Stimulated activated CD4-positive, alpha-beta T cell treated with anti-CD3 and anti-CD28 coated beads, Interleukin-4, amount 100 ng/mL, for 4 hours (primary cell): ENCODE measurements around the gene TARBP1.
"Not testable (repeated sequence)": the region's sequence is repeated elsewhere in the genome, so short reads cannot be mapped to it uniquely, and the experiment has no call there.

Experiments
- DNase-seq, 2 experiments: peaks; one replicate each; pipeline ENCODE4 v3.0.0-alpha.2; 2020

Gene TARBP1

DNA sequence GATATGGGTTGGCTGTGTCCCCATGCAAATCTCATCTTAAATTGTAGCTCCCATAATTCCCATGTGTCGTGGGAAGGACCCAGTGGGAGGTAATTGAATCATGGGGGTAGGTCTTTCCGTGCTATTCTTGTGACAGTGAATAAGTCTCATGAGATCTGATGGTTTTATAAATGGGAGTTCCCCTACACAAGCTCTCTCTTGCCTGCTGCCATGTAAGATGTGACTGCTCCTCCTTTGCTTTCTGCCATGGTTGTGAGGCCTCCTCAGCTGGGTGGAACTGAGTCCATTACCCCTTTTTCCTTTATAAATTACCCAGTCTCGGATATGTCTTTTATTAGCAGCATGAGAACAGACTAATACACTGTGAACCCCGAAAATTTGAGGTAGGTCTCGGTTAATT, 25.3 kb upstream of the TARBP1 start:
- not testable (repeated sequence) for DNase-seq

DNA sequence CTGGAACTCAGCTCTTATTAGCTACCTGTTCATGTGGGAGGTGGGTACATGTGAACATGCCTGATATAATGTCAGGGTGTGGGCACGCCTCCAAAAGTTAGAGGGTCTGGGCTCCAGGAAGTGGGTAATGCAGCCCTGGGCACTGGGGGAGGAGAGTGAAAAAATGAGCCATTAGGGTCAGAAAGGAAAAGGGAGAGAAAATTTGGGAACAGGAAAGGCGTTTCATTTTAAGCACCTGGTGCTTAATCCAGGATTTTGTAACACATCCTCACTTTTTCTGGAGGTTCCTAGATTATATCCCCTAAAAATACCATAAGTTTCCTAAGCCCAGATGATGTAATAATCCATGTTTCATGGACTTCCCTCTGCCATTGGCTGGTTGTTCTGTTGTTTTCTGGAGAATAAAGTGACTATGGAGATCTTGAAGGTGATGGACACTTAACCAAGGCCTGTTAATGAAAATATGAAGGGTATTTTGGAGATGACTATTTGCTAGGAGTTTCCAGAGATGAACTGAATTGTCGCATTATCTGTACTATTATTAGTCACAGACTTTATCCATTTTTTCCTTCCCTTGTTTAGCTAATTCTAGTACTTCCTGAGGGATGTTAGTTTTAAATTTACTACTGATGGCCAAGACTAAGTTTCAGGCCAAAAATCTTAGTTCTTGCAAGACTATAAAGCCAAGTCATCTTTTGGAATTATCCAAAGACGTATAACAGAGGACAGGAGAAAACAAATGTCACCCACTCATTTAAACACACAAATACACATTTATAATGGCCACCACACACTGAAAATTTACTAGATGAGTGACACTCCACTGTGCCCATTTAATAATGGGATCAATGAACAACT, 24.4 kb upstream of the TARBP1 start:
- no peak for DNase-seq

DNA sequence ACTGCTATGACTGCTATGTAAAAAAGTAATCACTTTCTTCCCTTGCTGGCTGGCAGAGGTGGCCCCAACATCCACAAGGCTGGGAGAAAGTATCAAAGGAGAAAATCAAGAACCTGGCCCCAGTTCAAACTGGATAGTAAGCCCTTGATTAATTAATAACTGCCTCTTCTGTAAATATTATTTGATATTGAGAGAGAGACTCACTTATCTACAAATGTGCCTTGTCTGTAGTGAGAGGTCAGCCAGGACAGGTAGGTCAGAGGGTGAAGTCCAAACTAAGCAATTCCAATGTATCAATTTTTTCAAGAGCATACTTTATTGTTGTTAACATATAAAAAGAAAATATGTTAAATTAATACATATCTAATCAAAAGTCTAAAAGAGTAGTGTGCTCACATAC, 23.8 kb upstream of the TARBP1 start:
- no peak for DNase-seq

GRCh38 chr1:234500269-234500668, 21.3 kb upstream of the TARBP1 start:
- DNase-seq, result no peak

DNA sequence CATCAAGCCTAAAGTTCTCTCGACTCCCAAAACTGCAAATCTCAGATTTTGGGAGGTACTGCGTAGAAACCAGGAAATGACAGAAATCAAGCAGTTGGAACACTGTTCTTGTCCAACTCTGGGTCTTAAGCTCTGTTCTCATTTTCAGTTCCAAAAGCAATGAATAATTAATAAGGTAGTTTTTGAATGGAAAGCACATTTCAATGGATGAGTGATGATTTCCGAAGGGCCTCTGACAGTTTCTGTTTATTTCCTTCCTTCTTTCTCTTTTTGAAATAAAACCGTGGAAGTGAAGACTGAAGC, 20.9 kb upstream of the TARBP1 start:
- no peak for DNase-seq

GRCh38 chr1:234499119-234499942, 20.4 kb upstream of the TARBP1 start:
- peak; percentile 72 to 87 for DNase-seq

- no peak for DNase-seq
Measured at GRCh38 chr1:234498448-234499118, 19.6 kb upstream of the TARBP1 start.

GRCh38 chr1:234497589-234497988, 18.6 kb upstream of the TARBP1 start:
- DNase-seq, result no peak

DNA sequence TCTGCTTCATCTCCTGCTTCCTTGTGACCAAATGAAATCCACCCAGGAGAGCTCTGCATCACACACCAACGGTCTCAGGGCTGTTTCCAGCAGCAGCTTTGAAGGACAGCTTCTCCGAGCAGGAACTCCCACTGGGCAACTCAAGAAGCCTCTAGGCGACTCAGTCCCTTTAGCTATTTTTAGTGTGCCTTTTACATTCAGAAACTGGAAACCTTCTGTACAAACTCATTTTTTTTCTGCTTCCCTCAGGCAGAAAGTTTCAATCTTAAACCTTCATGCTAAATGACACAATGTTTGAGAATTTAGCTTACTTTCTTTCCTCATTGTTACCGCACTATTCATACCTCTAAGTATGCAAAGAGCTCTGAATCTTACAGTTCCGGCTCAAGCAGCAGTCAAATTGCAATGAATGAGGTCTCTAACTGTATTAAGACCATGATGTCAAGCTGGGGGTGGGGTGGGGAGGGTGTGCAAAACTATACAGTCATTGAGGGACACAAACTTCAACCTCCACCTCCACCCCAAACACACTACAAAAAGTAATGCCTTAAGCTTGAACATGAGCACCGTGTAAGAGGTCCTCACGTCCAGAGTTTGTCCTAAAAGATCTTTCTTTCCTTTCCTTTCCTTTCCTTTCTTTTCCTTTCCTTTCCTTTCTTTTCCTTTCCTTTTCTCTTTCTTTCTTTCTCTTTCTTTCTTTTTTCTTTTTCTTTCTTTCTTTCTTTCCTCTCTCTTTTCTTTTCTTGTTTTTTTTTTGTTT, 16.4 kb upstream of the TARBP1 start:
- DNase-seq, result no peak

DNA sequence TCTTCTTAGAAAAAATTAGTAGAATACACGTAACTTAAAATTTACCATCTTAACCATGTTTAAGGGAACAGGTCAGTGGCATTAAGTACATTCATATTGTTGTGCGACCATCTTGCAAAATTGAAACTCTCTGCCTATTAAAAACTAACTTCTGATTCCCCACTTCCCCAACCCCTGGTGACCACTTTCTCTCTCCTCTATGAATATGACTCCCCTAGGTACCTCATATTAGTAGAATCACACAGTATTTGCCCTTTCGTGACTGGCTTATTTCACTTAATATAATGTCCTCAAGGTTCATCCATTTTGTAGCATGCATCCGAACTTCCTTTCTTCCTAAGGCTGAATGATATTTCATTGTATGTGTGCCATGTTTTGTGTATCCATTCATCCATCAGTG, 15.1 kb upstream of the TARBP1 start:
- DNase-seq, result no peak

DNA sequence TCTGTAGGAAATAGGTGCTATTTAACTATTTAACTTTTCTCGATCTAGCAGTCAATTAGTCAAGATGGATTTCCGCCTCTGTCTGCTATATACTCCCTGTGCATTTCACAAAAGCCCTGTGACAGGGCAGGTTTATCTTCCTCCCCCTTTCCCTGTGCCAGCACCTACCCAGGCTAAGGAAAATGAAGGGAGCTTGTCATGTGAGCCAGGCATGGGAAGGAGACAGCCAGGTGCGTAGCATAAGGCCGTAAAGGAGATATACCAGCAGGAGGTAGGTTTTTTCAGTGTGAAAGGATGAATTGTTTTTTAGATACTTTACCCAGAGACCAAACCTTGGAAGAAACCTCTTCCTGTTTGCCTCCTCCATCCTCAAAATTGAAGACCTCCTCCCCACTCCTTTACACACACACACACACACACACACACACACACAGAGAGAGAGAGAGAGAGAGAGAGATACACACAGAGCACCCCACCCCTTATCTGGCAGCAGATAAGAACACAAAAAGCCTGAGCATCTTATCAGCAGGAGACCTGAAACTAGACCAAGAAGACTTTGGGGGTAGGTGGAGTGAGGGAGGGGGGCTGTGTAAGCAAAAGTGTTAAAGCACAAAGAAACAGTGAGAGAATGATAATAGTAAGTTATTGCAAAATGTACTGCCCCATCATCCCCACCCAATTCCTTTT, 12.0 kb upstream of the TARBP1 start:
- no peak for DNase-seq

DNA sequence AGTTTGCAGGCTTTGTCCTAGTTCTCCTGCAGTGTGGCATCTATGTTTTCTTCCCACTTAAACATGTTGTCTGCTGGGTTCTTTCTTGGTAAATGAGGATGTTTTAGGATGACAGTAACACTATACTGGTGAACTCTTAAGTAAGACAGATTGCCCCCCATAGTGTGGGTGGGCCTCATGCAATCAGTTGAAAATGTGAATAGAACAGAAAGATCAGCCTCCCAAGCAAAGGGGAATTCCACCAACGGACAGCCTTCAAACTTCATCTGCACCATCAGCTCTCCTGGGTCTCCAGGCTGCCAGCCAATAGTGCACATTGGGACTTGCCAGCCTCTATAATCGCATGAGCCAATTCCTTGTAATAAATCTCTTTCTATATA, 10.7 kb upstream of the TARBP1 start:
- DNase-seq, result no peak

DNA sequence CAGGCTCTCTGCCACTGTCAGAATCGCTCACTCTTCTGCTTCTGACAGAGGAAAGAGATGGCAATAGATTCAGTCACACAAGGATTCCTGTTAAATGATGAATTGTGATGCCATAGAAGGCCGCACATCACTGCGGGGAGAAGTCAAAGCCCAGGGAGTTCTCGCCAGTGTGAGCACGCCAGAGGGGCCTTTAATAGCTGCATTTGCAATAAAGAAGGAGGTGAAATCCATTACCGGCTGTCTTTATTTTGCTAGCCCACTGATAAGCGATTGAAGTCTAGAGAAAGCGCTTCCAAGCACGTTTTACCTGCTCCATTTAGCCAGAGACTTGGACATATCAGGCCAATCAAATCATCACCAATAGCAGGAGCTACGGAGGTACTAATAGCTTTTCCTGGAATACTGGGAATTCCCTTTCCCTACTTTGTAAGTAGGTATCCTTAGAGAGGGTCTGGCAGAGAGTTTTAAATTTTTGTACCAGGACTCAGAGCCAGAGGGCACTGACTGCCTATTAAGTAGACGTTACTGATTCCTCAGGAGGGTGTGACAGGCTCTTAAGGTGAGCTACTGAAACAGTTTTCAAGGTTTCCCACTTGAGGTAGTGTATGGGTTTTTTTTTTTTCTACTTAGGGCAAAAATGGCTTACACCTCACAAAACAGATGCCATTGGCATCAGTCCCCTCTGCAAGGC, 10.2 kb upstream of the TARBP1 start:
- DNase-seq, result no peak

DNA sequence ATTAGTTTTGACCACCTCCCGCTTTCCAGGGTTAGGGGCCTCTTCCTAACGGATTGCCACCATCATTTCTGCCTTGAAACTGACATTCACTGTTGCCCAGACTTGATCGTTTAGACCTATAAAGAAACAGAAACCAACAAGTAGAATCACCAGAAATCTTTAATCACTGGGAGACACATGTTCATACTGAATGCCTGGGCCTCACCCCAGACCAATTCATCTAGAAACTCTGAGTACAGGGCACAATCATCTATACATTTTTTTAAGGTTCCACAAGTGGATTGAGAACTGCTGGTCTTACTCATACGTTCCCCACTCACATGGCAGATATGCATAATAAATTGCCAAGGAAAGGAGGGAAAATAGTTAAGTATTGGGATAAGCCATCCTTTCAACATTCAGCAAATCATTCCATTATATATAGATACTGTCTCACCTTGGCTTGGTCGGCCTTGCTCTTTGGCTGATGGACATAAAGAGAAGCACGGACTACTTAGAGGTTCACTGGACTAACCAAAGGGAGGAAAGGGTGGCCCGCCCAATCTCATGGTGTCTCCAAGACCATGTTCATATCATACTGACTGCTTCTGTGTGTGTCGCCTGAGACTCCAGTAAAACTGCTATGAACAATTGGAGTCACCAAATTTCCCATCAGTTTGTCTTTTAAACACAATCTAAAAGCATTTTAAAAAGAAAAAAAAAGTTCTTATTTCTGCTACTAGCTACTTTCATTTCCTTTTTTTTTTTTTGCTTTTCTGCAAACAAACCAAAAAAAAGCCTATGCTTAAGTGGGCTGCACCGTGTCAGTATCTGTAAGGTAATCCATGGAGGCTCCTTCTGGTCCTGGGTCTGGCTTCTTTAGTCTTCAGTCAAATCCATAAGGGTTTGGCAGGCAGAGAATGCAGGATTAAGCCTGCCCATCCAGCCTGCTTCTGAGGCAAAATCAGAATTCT, 9.4 kb upstream of the TARBP1 start:
- DNase-seq, result no peak

- peak in 1 of 2 experiments; percentile 5 for DNase-seq
Measured at GRCh38 chr1:234486858-234487840, 8.2 kb upstream of the TARBP1 start.

DNA sequence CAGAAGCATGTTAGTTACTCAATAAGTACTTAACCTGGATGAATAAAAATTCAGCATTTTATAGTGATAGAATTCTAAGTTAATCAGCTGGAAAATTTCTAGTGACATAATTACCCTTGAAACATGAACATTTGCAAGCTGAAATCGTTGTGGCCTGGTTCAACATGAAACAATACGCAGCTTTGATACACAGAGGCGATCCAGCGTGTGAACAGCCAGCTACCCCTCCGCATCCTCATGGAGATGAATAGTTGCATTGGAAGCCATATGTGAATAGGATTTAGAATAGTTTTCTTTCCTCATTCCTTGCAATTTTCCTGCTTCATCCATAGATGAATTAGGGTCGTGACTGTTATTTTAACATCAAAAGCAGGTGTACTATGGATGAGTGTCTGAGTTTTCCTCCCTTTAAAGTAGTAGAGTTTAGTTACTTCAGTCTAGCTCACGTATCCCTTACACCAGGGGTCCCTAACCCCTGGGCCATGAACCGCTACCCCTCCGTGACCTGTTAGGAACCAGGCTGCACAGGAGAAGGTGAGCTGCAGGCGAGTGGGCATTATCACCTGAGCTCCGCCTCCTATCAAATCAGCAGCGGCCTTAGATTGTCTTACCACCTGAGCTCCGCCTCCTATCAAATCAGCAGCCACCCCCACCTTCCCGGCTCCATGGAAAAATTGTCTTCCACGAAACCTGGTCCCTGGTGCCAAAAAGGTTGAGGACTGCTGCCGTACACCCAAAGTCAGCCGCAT, 6.2 kb upstream of the TARBP1 start:
- DNase-seq, result no peak

DNA sequence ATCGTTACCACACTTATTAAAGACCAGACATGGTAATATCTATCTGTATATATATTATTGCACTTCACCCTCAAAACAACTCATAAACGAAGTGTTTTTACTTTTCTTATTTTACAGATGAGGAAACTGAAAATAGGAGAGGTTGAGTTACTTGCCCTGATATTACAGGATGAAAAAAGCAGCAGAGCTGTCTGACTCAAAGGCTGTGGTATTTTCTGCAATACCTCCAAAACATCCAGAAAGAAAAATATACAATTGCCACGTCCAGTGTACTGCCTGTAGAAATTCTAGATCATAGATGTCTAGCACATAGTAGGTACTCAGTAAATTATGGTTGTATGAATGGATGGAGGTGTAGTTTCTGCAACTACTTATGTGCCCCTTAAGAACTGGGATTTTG, 5.2 kb upstream of the TARBP1 start:
- no peak for DNase-seq

DNA sequence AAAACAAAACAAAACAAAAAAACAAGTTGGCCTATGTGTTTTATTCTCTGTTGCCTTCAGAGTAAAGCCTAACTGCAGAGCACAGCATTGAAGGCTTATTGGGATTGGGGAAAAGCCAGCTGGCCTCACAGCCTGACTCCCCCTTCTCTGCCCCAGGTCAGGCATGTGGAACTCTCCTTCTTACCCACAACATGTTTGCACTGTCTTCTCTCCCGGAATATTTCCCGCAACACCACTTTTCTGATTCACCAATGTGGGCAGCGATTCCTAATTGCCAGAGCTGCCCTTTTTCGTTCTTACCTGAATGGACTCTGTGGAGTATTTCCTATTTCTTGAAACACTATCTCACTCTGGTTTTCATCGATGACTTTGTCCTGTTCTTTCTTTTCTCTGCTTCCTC, 2.8 kb upstream of the TARBP1 start:
- DNase-seq, result no peak

- no peak for DNase-seq
Measured at GRCh38 chr1:234479866-234480265, 887 bp upstream of the TARBP1 start.
